Sigmoid colon (tissue), 7 donors: ENCODE data around the gene MYCBPAP. TPM values are rescaled to one million over a fixed set of nuclear protein-coding genes. Genes with fewer than 3 reads are reported as not detected.

Source experiments
- DNase-seq: peaks from one replicate; pipeline ENCODE4 v3.0.0-alpha.2; 2019
- H3K27ac ChIP-seq, 4 donors: fragments of 200-600 bp; sonication (generic); one replicate each; pipeline ENCODE4 v1.5.1; 2016 to 2019; ENCODE audit warnings: mild to moderate bottlenecking in 1 of 4
- H3K27me3 ChIP-seq, 3 donors: fragments of 200-600 bp; sonication (generic); one replicate each; pipeline ENCODE4 v1.5.1; 2019; ENCODE audit warnings: mild to moderate bottlenecking in 1 of 3
- H3K36me3 ChIP-seq, 4 donors: fragments of 200-600 bp; sonication (generic); one replicate each; pipeline ENCODE4 v1.5.1; 2016 to 2019
- H3K4me1 ChIP-seq, 4 donors: fragments of 200-600 bp; sonication (generic); one replicate each; pipeline ENCODE4 v1.5.1; 2017 to 2019
- H3K4me3 ChIP-seq, 4 donors: fragments of 200-600 bp; sonication (generic); one replicate each; pipeline ENCODE4 v1.5.1; 2017 to 2019; ENCODE audit warnings: mild to moderate bottlenecking in 2 of 4, moderate library complexity in 1 of 4
- H3K9me3 ChIP-seq, 4 donors: fragments of 200-600 bp in 3 of 4; sonication (generic) in 3 of 4; one replicate each; pipeline versions ENCODE4 v1.5.1 to v1.6.1; 2013 to 2019
- EP300 ChIP-seq, 4 donors: sonication (generic); formaldehyde crosslinking; IDR thresholded peaks; one replicate each; pipeline ENCODE4 v1.6.1; 2017; ENCODE audit warnings: antibody characterized with exemption in 4 of 4
- WGBS, 2 donors: extraction: QIAGEN DNeasy Blood & Tissue Kit; methylation state at CpG; one replicate each; pipeline ENCODE4 v1.1.7; 2013; 5-methylcytosine and 5-hydroxymethylcytosine counted together
- intact Hi-C: fragments of 100-400 bp; cut with DNase I; formaldehyde crosslinking; loops from one replicate; pipeline ENCODE4 v1.15.1; 2023
- polyA plus RNA-seq, 3 donors: library from polyadenylated mRNA; stranded (reverse); fragments of 200-250 nt; gene quantifications; one replicate each; pipeline ENCODE4 v1.2.3, GENCODE V29; 2013
- total RNA-seq, 4 donors: library from RNA; depleted of rRNA; stranded (reverse); fragments of >200 nt; gene quantifications; one replicate each; pipeline ENCODE4 v1.1.0, GENCODE V29; 2016
- TF ChIP-seq, protein P1 (sequence below), 4 experiments: fragments of 450-650 bp in 3 of 4; fragments of 200-600 bp in 1 of 4; IDR thresholded peaks; one replicate each; pipeline ENCODE4 v1.5.1; 2016 to 2019; ENCODE audit warnings: antibody characterized with exemption in 4 of 4, mild to moderate bottlenecking in 3 of 4, moderate library complexity in 2 of 4
- donor health status: healthy with polysubstance abuse.
- donor health status: Bipolar disorder and iron deficiency.
- donor health status: healthy.

MYCBPAP gene
- total and polyA plus RNA-seq, 7 donors: 0.23 to 2.5 (median 1.7) TPM; not detected in 1

DNA sequence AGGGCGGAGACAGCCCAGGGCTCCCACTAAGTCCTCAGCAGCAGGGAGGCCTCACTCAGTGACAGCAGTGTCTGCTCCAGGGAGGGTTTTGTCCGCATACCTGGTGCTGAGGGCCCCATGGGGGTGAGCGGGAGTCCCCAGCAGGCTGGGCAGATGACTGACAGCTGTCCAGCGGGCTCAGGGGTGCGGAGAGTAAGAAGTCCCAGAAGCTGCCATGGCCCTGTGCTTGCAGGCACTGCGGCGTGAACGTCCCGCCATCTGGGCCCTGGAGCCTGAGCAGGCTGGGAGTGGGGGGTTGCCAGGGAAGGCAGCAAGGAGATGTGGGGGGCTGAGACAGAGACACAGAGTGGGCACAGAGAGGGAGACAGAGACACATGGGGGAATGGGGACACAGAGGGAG, 72.4 kb downstream of the MYCBPAP start:
- 94 to 95% methylated on average over 9 of the region's 9 CpGs for WGBS, 2 donors
- intact Hi-C loops: no loop called here
- H3K36me3 ChIP-seq: no peaks in the 10 kb centered on the region
- DNase-seq: no peak
- no peak overlapping the region for H3K4me3 ChIP-seq
- H3K27me3 ChIP-seq: peaks cover 0 to 6% (median 0%) of the 10 kb centered on the region in 3 donors
- H3K27ac ChIP-seq: no peak overlapping the region
- no peaks in the 10 kb centered on the region for H3K9me3 ChIP-seq
- no peaks in the 10 kb centered on the region for H3K4me1 ChIP-seq
- TF ChIP-seq EP300 (IDR thresholded peaks at IDR 0.05): no peak
- TF ChIP-seq, protein P1, sequence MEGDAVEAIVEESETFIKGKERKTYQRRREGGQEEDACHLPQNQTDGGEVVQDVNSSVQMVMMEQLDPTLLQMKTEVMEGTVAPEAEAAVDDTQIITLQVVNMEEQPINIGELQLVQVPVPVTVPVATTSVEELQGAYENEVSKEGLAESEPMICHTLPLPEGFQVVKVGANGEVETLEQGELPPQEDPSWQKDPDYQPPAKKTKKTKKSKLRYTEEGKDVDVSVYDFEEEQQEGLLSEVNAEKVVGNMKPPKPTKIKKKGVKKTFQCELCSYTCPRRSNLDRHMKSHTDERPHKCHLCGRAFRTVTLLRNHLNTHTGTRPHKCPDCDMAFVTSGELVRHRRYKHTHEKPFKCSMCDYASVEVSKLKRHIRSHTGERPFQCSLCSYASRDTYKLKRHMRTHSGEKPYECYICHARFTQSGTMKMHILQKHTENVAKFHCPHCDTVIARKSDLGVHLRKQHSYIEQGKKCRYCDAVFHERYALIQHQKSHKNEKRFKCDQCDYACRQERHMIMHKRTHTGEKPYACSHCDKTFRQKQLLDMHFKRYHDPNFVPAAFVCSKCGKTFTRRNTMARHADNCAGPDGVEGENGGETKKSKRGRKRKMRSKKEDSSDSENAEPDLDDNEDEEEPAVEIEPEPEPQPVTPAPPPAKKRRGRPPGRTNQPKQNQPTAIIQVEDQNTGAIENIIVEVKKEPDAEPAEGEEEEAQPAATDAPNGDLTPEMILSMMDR (IDR thresholded peaks at IDR 0.05): no peak

Other genes starting within 250 kb of the MYCBPAP start
- not detected for gene TMEM92, start 234.0 kb upstream of the MYCBPAP start, total RNA-seq
- 1 to 10 TPM; 2.5 to 9.7 (median 3.6) TPM for gene TMEM92, start 234.0 kb upstream of the MYCBPAP start, polyA plus RNA-seq
- gene XYLT2, start 162.3 kb upstream of the MYCBPAP start, total RNA-seq: 10 to 100 TPM; 16.2 to 27.4 (median 18.3) TPM
- 10 to 100 TPM in 1 of 3 donors, 1 to 10 TPM in 2; 1.8 to 14.5 (median 2.5) TPM for gene XYLT2, start 162.3 kb upstream of the MYCBPAP start, polyA plus RNA-seq
- 10 to 100 TPM; 64.0 to 94.6 (median 75.6) TPM for gene MRPL27, start 135.3 kb upstream of the MYCBPAP start, total RNA-seq
- gene MRPL27, start 135.3 kb upstream of the MYCBPAP start, polyA plus RNA-seq: 100 to 1,000 TPM; 151 to 234 (median 220) TPM
- gene EME1, start 135.2 kb upstream of the MYCBPAP start, total RNA-seq: under 1 TPM in 1 of 4 donors, not detected in 3; 0.36 TPM
- gene EME1, start 135.2 kb upstream of the MYCBPAP start, polyA plus RNA-seq: 1 to 10 TPM in 2 of 3 donors, not detected in 1; 1.2 to 3.5 TPM
- 10 to 100 TPM; 32.4 to 38.8 (median 35.2) TPM for gene LRRC59, start 110.9 kb upstream of the MYCBPAP start, total RNA-seq
- gene LRRC59, start 110.9 kb upstream of the MYCBPAP start, polyA plus RNA-seq: 100 to 1,000 TPM in 1 of 3 donors, 10 to 100 TPM in 2; 78.1 to 116 (median 84.6) TPM
- 10 to 100 TPM in 2 of 4 donors, 1 to 10 TPM in 2; 8.2 to 28.5 (median 11.0) TPM for gene ACSF2, start 82.2 kb upstream of the MYCBPAP start, total RNA-seq
- gene ACSF2, start 82.2 kb upstream of the MYCBPAP start, polyA plus RNA-seq: 10 to 100 TPM; 49.9 to 61.7 (median 54.3) TPM
- gene CHAD, start 39.6 kb upstream of the MYCBPAP start, total RNA-seq: not detected
- 1 to 10 TPM; 3.7 to 7.2 (median 4.4) TPM for gene CHAD, start 39.6 kb upstream of the MYCBPAP start, polyA plus RNA-seq
- 10 to 100 TPM; 18.6 to 27.4 (median 22.7) TPM for gene RSAD1, start 29.6 kb upstream of the MYCBPAP start, total RNA-seq
- 10 to 100 TPM; 22.4 to 33.6 (median 25.2) TPM for gene RSAD1, start 29.6 kb upstream of the MYCBPAP start, polyA plus RNA-seq
- gene EPN3, start 24.3 kb downstream of the MYCBPAP start, total RNA-seq: not detected
- 10 to 100 TPM; 23.4 to 31.7 (median 29.5) TPM for gene EPN3, start 24.3 kb downstream of the MYCBPAP start, polyA plus RNA-seq
- gene SPATA20, start 38.7 kb downstream of the MYCBPAP start, total RNA-seq: 10 to 100 TPM; 40.8 to 81.7 (median 58.6) TPM
- 10 to 100 TPM; 24.0 to 45.1 (median 40.6) TPM for gene SPATA20, start 38.7 kb downstream of the MYCBPAP start, polyA plus RNA-seq
- 1 to 10 TPM in 1 of 4 donors, under 1 TPM in 3; 0.33 to 1.4 (median 0.59) TPM for gene CACNA1G, start 52.3 kb downstream of the MYCBPAP start, total RNA-seq
- under 1 TPM in 2 of 3 donors, not detected in 1; under 0.01 to 0.20 TPM for gene CACNA1G, start 52.3 kb downstream of the MYCBPAP start, polyA plus RNA-seq
- 1 to 10 TPM in 3 of 4 donors, under 1 TPM in 1; 0.71 to 2.6 (median 1.8) TPM for gene ABCC3, start 126.4 kb downstream of the MYCBPAP start, total RNA-seq
- gene ABCC3, start 126.4 kb downstream of the MYCBPAP start, polyA plus RNA-seq: 10 to 100 TPM; 11.4 to 94.1 (median 12.3) TPM
- 10 to 100 TPM; 51.2 to 76.3 (median 63.7) TPM for gene ANKRD40, start 199.5 kb downstream of the MYCBPAP start, total RNA-seq
- 10 to 100 TPM; 12.3 to 14.4 (median 12.9) TPM for gene ANKRD40, start 199.5 kb downstream of the MYCBPAP start, polyA plus RNA-seq
- 100 to 1,000 TPM in 1 of 4 donors, 10 to 100 TPM in 3; 65.6 to 165 (median 76.2) TPM for gene LUC7L3, start 211.2 kb downstream of the MYCBPAP start, total RNA-seq
- gene LUC7L3, start 211.2 kb downstream of the MYCBPAP start, polyA plus RNA-seq: 100 to 1,000 TPM in 1 of 3 donors, 10 to 100 TPM in 2; 43.2 to 188 (median 70.8) TPM